ENCODE results near the gene TMEM187. TPM values are rescaled to one million over a fixed set of nuclear protein-coding genes. Genes with fewer than 3 reads are reported as not detected.

TMEM187 gene, protein sequence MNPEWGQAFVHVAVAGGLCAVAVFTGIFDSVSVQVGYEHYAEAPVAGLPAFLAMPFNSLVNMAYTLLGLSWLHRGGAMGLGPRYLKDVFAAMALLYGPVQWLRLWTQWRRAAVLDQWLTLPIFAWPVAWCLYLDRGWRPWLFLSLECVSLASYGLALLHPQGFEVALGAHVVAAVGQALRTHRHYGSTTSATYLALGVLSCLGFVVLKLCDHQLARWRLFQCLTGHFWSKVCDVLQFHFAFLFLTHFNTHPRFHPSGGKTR
- polyA plus RNA-seq (2011; rRNA removed) (10.6 and 13.2 TPM in 2 replicates), polyA plus RNA-seq (2017; fragmentation: RNase III; extraction: RNeasy Plus Mini Kit Qiagen cat#74134 plus additional on column Dnase treatment) (7.0 to 8.8 TPM (median 7.8 TPM) in 3 replicates), polyA minus RNA-seq (2011; rRNA and poly(A)+ RNA removed) (9.0 and 9.4 TPM in 2 replicates)
- 15.4 and 19.6 TPM in 2 replicates for polyA plus RNA-seq (2012; cell fraction: cytosol; rRNA removed)
- 25.8 and 40.4 TPM in 2 replicates for polyA plus RNA-seq (2012; cell fraction: nucleus; rRNA removed)

GRCh38 chrX:153972368-153973126, at the start of gene TMEM187:
Gene TMEM187, plus strand, starts transcription at chrX:153972754. Its CDS starts 9,309 bp downstream, at chrX:153982063.
- whole genome bisulfite sequencing (ENCODE audit: missing lambda C conversion rate) = 0% methylated on average over 2 of the region's 103 CpGs
- peak within 1 kb of the TSS; percentile 81 for H3K4me2 ChIP-seq
- peak; percentile 66; the same call in 1 of the 2 replicates for TF ChIP-seq HOXB5 (CRISPR knock-in tag; IDR thresholded peaks at IDR 0.05)
- TF ChIP-seq, protein P1, sequence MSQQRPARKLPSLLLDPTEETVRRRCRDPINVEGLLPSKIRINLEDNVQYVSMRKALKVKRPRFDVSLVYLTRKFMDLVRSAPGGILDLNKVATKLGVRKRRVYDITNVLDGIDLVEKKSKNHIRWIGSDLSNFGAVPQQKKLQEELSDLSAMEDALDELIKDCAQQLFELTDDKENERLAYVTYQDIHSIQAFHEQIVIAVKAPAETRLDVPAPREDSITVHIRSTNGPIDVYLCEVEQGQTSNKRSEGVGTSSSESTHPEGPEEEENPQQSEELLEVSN (IDR thresholded peaks at IDR 0.05; ENCODE audit: borderline replicate concordance, low read depth) = peak; percentile 23; the same call in 1 of the 2 replicates
- TF ChIP-seq HOXB13 (CRISPR knock-in tag; IDR thresholded peaks at IDR 0.05; ENCODE audit: low read depth) = 0 out of 2 replicates have a peak, but pooled peaks have one; percentile 19
- no peak for TF ChIP-seq PHF8 (IDR thresholded peaks at IDR 0.05; ENCODE audit: borderline replicate concordance, low read depth)
- peak in 1 of 2 experiments; percentile 32; a peak in 1 of 5 replicates for TF ChIP-seq JUN (IDR thresholded peaks at IDR 0.05)
- ChIA-PET CTCF (interaction anchor here (1.4 to 2.0 kb wide), 3 partner anchors 9 to 26 kb away, joined by 3 to 8 read pairs (median 5); no protein-coding TSS in a partner anchor), POLR2A (interaction anchor here (1.4 kb wide), 1 partner anchor 9 kb away, joined by 5 read pairs; no protein-coding TSS in a partner anchor)
- ATAC-seq (peak; percentile 36 to 55), DNase-seq (ENCODE audit: low read depth in 1 of 2, low spot score in 1 of 2) (peak; percentile 89 to 94), FAIRE-seq (no peak)
- no peaks in the 10 kb centered on the region for H3K9me3 ChIP-seq
- H3K4me3 ChIP-seq = peak within 1 kb of the TSS; percentile 100
- H3K4me1 ChIP-seq = peaks cover 35% of the 10 kb centered on the region
- H3K27ac ChIP-seq = peak within 1 kb of the TSS; percentile 99 to 100

- DNase-seq (ENCODE audit: low read depth in 1 of 2, low spot score in 1 of 2) (peak; percentile 52 to 69), ATAC-seq (peak; percentile 64 to 83; a peak in 5 of 6 replicates), FAIRE-seq (no peak)
- Histone ChIP-seq H3K27ac (0 out of 6 replicates have a peak overlapping the region, but pooled peaks of 1 of the 2 experiments have one; percentile 32), H3K4me3 (no peak overlapping the region), H3K9me3 (no peaks in the 10 kb centered on the region), H3K4me2 (peak overlapping the region; percentile 44), H3K4me1 (peaks cover 6% of the 10 kb centered on the region)
- TF ChIP-seq, protein P2, sequence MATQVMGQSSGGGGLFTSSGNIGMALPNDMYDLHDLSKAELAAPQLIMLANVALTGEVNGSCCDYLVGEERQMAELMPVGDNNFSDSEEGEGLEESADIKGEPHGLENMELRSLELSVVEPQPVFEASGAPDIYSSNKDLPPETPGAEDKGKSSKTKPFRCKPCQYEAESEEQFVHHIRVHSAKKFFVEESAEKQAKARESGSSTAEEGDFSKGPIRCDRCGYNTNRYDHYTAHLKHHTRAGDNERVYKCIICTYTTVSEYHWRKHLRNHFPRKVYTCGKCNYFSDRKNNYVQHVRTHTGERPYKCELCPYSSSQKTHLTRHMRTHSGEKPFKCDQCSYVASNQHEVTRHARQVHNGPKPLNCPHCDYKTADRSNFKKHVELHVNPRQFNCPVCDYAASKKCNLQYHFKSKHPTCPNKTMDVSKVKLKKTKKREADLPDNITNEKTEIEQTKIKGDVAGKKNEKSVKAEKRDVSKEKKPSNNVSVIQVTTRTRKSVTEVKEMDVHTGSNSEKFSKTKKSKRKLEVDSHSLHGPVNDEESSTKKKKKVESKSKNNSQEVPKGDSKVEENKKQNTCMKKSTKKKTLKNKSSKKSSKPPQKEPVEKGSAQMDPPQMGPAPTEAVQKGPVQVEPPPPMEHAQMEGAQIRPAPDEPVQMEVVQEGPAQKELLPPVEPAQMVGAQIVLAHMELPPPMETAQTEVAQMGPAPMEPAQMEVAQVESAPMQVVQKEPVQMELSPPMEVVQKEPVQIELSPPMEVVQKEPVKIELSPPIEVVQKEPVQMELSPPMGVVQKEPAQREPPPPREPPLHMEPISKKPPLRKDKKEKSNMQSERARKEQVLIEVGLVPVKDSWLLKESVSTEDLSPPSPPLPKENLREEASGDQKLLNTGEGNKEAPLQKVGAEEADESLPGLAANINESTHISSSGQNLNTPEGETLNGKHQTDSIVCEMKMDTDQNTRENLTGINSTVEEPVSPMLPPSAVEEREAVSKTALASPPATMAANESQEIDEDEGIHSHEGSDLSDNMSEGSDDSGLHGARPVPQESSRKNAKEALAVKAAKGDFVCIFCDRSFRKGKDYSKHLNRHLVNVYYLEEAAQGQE (IDR thresholded peaks at IDR 0.05) = no peak
- TF ChIP-seq, protein P3, sequence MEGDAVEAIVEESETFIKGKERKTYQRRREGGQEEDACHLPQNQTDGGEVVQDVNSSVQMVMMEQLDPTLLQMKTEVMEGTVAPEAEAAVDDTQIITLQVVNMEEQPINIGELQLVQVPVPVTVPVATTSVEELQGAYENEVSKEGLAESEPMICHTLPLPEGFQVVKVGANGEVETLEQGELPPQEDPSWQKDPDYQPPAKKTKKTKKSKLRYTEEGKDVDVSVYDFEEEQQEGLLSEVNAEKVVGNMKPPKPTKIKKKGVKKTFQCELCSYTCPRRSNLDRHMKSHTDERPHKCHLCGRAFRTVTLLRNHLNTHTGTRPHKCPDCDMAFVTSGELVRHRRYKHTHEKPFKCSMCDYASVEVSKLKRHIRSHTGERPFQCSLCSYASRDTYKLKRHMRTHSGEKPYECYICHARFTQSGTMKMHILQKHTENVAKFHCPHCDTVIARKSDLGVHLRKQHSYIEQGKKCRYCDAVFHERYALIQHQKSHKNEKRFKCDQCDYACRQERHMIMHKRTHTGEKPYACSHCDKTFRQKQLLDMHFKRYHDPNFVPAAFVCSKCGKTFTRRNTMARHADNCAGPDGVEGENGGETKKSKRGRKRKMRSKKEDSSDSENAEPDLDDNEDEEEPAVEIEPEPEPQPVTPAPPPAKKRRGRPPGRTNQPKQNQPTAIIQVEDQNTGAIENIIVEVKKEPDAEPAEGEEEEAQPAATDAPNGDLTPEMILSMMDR (IDR thresholded peaks at IDR 0.05) = peak; percentile 49
- TF ChIP-seq SMC3 (IDR thresholded peaks at IDR 0.05) = peak; percentile 16; the same call in 1 of the 3 replicates
- peak in 1 of 2 experiments; percentile 26; a peak in 1 of 5 replicates for TF ChIP-seq RAD21 (conservative IDR thresholded peaks at IDR 0.05 in 1 of 2, IDR thresholded peaks at IDR 0.05 in 1 of 2)
- ChIA-PET POLR2A (interaction anchor here (0.7 to 1.0 kb wide), 4 partner anchors 9 to 129 kb away, joined by 3 read pairs; partner anchors contain the start of genes IDH3G and SSR4), CTCF (interaction anchor here (0.7 to 25.1 kb wide), 15 partner anchors 8 to 384 kb away, joined by 3 to 363 read pairs (median 4); partner anchors contain the start of genes NAA10 and RENBP)
- WGBS (ENCODE audit: missing lambda C conversion rate) = 52% methylated on average over 25 of the region's 25 CpGs
These were observed 49.4 kb upstream of the TMEM187 start for GRCh38 chrX:153922932-153923857.

Data from A549 (cell line).